Measurements from ENCODE around the gene PKP3.

The PKP3 gene

GRCh38 chr11:431921-432320 is 37.9 kb downstream of the PKP3 start:
- Histone ChIP-seq H3K4me3 (ENCODE audit: low read length) (no peak overlapping the region), H3F3A (ENCODE audit: insufficient read depth, low read length) (no peaks in the 10 kb centered on the region), H3K79me2 (ENCODE audit: low read length) (no peaks in the 10 kb centered on the region), H3K27me3 (replicated peaks; ENCODE audit: insufficient read depth, low read length) (no peaks in the 10 kb centered on the region), H3K36me3 (replicated peaks; ENCODE audit: insufficient read depth, low read length) (no peaks in the 10 kb centered on the region), H3K4me2 (ENCODE audit: low read depth, low read length) (no peak overlapping the region), H3K4me1 (ENCODE audit: low read length) (no peaks in the 10 kb centered on the region), H3K9ac (ENCODE audit: low read length) (no peak overlapping the region), H3K9me2 (replicated peaks; ENCODE audit: insufficient read depth, low read length) (no peaks in the 10 kb centered on the region), H4K20me1 (ENCODE audit: insufficient read depth, low read length) (no peaks in the 10 kb centered on the region), H3K9me3 (replicated peaks; ENCODE audit: insufficient read depth, low read length) (no peaks in the 10 kb centered on the region), H2AFZ (ENCODE audit: low read length) (no peak overlapping the region), H3K27ac (ENCODE audit: low read length) (no peak overlapping the region)
- no peak for DNase-seq
- TF ChIP-seq, protein P1, sequence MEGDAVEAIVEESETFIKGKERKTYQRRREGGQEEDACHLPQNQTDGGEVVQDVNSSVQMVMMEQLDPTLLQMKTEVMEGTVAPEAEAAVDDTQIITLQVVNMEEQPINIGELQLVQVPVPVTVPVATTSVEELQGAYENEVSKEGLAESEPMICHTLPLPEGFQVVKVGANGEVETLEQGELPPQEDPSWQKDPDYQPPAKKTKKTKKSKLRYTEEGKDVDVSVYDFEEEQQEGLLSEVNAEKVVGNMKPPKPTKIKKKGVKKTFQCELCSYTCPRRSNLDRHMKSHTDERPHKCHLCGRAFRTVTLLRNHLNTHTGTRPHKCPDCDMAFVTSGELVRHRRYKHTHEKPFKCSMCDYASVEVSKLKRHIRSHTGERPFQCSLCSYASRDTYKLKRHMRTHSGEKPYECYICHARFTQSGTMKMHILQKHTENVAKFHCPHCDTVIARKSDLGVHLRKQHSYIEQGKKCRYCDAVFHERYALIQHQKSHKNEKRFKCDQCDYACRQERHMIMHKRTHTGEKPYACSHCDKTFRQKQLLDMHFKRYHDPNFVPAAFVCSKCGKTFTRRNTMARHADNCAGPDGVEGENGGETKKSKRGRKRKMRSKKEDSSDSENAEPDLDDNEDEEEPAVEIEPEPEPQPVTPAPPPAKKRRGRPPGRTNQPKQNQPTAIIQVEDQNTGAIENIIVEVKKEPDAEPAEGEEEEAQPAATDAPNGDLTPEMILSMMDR (IDR thresholded peaks at IDR 0.05; ENCODE audit: low read length) = no peak
- TF ChIP-seq EZH2phosphoT487 (IDR thresholded peaks at IDR 0.05; ENCODE audit: low read length) (no peak), EZH2 (optimal IDR thresholded peaks at IDR 0.05; ENCODE audit: low read depth, low read length) (no peak)

DNA sequence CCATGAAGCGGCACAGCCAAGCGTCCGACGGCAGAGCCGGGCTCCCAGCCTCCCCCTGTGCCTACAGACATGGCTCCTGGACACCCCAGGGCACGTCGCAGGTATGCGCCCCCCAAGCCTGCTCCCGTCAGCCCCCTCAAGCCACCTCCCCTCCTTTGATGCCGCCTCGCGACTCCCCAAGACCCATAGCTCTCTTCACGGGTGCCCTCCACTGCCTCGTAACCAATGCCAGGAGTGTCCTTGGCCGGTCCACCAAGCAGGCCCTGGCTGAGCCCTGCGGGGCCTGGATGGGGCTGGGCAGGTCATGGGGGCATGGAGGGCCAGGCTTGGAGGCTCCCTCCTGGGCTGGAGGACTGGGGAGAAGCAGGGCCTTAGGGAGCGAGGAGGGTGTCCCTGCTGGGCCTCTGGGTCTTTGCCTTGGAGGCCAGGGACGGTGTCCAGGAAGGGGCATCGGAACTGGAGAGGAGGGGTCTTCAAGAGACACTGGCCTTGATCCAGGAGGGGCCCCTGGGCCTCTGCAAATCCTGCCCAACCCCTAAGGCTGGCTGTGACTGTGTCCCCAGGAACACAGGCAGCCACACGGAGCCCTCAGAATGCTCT is 38.6 kb downstream of the PKP3 start:
- Histone ChIP-seq H4K20me1 (ENCODE audit: insufficient read depth, low read length) (no peaks in the 10 kb centered on the region), H3K79me2 (ENCODE audit: low read length) (no peaks in the 10 kb centered on the region), H3F3A (ENCODE audit: insufficient read depth, low read length) (no peaks in the 10 kb centered on the region), H3K27ac (ENCODE audit: low read length) (no peak overlapping the region), H3K27me3 (replicated peaks; ENCODE audit: insufficient read depth, low read length) (no peaks in the 10 kb centered on the region), H3K9me2 (replicated peaks; ENCODE audit: insufficient read depth, low read length) (no peaks in the 10 kb centered on the region), H3K4me2 (ENCODE audit: low read depth, low read length) (no peak overlapping the region), H3K4me1 (ENCODE audit: low read length) (no peaks in the 10 kb centered on the region), H3K4me3 (ENCODE audit: low read length) (no peak overlapping the region), H2AFZ (ENCODE audit: low read length) (no peak overlapping the region), H3K36me3 (replicated peaks; ENCODE audit: insufficient read depth, low read length) (no peaks in the 10 kb centered on the region), H3K9ac (ENCODE audit: low read length) (no peak overlapping the region), H3K9me3 (replicated peaks; ENCODE audit: insufficient read depth, low read length) (no peaks in the 10 kb centered on the region)
- DNase-seq = no peak
- TF ChIP-seq, protein P1 (IDR thresholded peaks at IDR 0.05; ENCODE audit: low read length) = no peak
- no peak for TF ChIP-seq EZH2phosphoT487 (IDR thresholded peaks at IDR 0.05; ENCODE audit: low read length)
- TF ChIP-seq EZH2 (optimal IDR thresholded peaks at IDR 0.05; ENCODE audit: low read depth, low read length) = no peak

GRCh38 chr11:433111-433510 is 39.1 kb downstream of the PKP3 start:
- H4K20me1 ChIP-seq (ENCODE audit: insufficient read depth, low read length) = no peaks in the 10 kb centered on the region
- H3K9me3 ChIP-seq (replicated peaks; ENCODE audit: insufficient read depth, low read length) = no peaks in the 10 kb centered on the region
- no peak overlapping the region for H3K9ac ChIP-seq (ENCODE audit: low read length)
- TF ChIP-seq EZH2phosphoT487 (IDR thresholded peaks at IDR 0.05; ENCODE audit: low read length) (no peak), EZH2 (optimal IDR thresholded peaks at IDR 0.05; ENCODE audit: low read depth, low read length) (no peak)
- TF ChIP-seq, protein P1 (IDR thresholded peaks at IDR 0.05; ENCODE audit: low read length) = no peak
- no peak overlapping the region for H2AFZ ChIP-seq (ENCODE audit: low read length)
- H3K9me2 ChIP-seq (replicated peaks; ENCODE audit: insufficient read depth, low read length) = no peaks in the 10 kb centered on the region
- H3K79me2 ChIP-seq (ENCODE audit: low read length) = no peaks in the 10 kb centered on the region
- H3K4me3 ChIP-seq (ENCODE audit: low read length) = no peak overlapping the region
- no peaks in the 10 kb centered on the region for H3K4me1 ChIP-seq (ENCODE audit: low read length)
- H3K27me3 ChIP-seq (replicated peaks; ENCODE audit: insufficient read depth, low read length) = no peaks in the 10 kb centered on the region
- H3K4me2 ChIP-seq (ENCODE audit: low read depth, low read length) = no peak overlapping the region
- H3K27ac ChIP-seq (ENCODE audit: low read length) = no peak overlapping the region
- no peak for DNase-seq
- H3F3A ChIP-seq (ENCODE audit: insufficient read depth, low read length) = no peaks in the 10 kb centered on the region
- H3K36me3 ChIP-seq (replicated peaks; ENCODE audit: insufficient read depth, low read length) = no peaks in the 10 kb centered on the region
